ENCODE measurements around the gene ALOX5.

ALOX5 gene

GRCh38 chr10:45456822-45457221 lies 82.8 kb downstream of the ALOX5 start:
- H2AFZ ChIP-seq (ENCODE audit: low read length): no peak overlapping the region

GRCh38 chr10:45457487-45457886 lies 83.5 kb downstream of the ALOX5 start:
- no peaks in the 10 kb centered on the region for H4K20me1 ChIP-seq (ENCODE audit: insufficient read depth, low read length, poor library complexity, severe bottlenecking)
- no peaks in the 10 kb centered on the region for H3K27me3 ChIP-seq (ENCODE audit: insufficient read depth, low read length, poor library complexity, severe bottlenecking)
- peaks cover 14% of the 10 kb centered on the region; the same call in 1 of the 2 replicates for H3K36me3 ChIP-seq (ENCODE audit: insufficient read depth, low read length)
- no peaks in the 10 kb centered on the region for H3F3A ChIP-seq (ENCODE audit: low read depth)
- H3K4me3 ChIP-seq (ENCODE audit: low read length, poor library complexity, severe bottlenecking): no peak overlapping the region
- no peaks in the 10 kb centered on the region for H3K79me2 ChIP-seq (ENCODE audit: insufficient read depth, low read length)
- H3K4me1 ChIP-seq (ENCODE audit: insufficient read depth, low read length, poor library complexity, severe bottlenecking): no peaks in the 10 kb centered on the region
- no peak overlapping the region for H3K4me2 ChIP-seq (ENCODE audit: low read depth, low read length, poor library complexity, severe bottlenecking)
- no peak for TF ChIP-seq EZH2phosphoT487 (IDR thresholded peaks at IDR 0.05; ENCODE audit: borderline replicate concordance)
- no peak for TF ChIP-seq CTCF (conservative IDR thresholded peaks at IDR 0.05; ENCODE audit: low read length)
- no peak overlapping the region for H3K9ac ChIP-seq (ENCODE audit: low read depth, low read length, poor library complexity, severe bottlenecking)
- H3K9me2 ChIP-seq (replicated peaks; ENCODE audit: low read depth, low read length): no peaks in the 10 kb centered on the region
- no peak overlapping the region for H2AFZ ChIP-seq (ENCODE audit: low read length)
- H3K9me3 ChIP-seq (ENCODE audit: insufficient read depth, low read depth, low read length): no peaks in the 10 kb centered on the region

More at GRCh38 chr10:45456822-45457221, 82.8 kb downstream of the ALOX5 start:
- H3F3A ChIP-seq (ENCODE audit: low read depth): no peaks in the 10 kb centered on the region
- no peaks in the 10 kb centered on the region for H3K27me3 ChIP-seq (ENCODE audit: insufficient read depth, low read length, poor library complexity, severe bottlenecking)
- no peak overlapping the region for H3K4me3 ChIP-seq (ENCODE audit: low read length, poor library complexity, severe bottlenecking)
- no peak overlapping the region for H3K9ac ChIP-seq (ENCODE audit: low read depth, low read length, poor library complexity, severe bottlenecking)
- peaks cover 14% of the 10 kb centered on the region; the same call in 1 of the 2 replicates for H3K36me3 ChIP-seq (ENCODE audit: insufficient read depth, low read length)
- no peaks in the 10 kb centered on the region for H3K9me2 ChIP-seq (replicated peaks; ENCODE audit: low read depth, low read length)
- no peaks in the 10 kb centered on the region for H4K20me1 ChIP-seq (ENCODE audit: insufficient read depth, low read length, poor library complexity, severe bottlenecking)
- no peaks in the 10 kb centered on the region for H3K9me3 ChIP-seq (ENCODE audit: insufficient read depth, low read depth, low read length)
- no peaks in the 10 kb centered on the region for H3K4me1 ChIP-seq (ENCODE audit: insufficient read depth, low read length, poor library complexity, severe bottlenecking)
- H3K4me2 ChIP-seq (ENCODE audit: low read depth, low read length, poor library complexity, severe bottlenecking): no peak overlapping the region
- TF ChIP-seq CTCF (conservative IDR thresholded peaks at IDR 0.05; ENCODE audit: low read length) (no peak), EZH2phosphoT487 (IDR thresholded peaks at IDR 0.05; ENCODE audit: borderline replicate concordance) (no peak)
- H3K79me2 ChIP-seq (ENCODE audit: insufficient read depth, low read length): no peaks in the 10 kb centered on the region

GRCh38 chr10:45460235-45460878 lies 86.3 kb downstream of the ALOX5 start:
- no peak for TF ChIP-seq CTCF (conservative IDR thresholded peaks at IDR 0.05; ENCODE audit: low read length)
- TF ChIP-seq EZH2phosphoT487 (IDR thresholded peaks at IDR 0.05; ENCODE audit: borderline replicate concordance): no peak
- H2AFZ ChIP-seq (ENCODE audit: low read length): no peak overlapping the region
- H3K9me3 ChIP-seq (ENCODE audit: insufficient read depth, low read depth, low read length): no peaks in the 10 kb centered on the region
- H3F3A ChIP-seq (ENCODE audit: low read depth): no peaks in the 10 kb centered on the region
- no peaks in the 10 kb centered on the region for H3K4me1 ChIP-seq (ENCODE audit: insufficient read depth, low read length, poor library complexity, severe bottlenecking)
- H3K27me3 ChIP-seq (ENCODE audit: insufficient read depth, low read length, poor library complexity, severe bottlenecking): no peaks in the 10 kb centered on the region
- no peaks in the 10 kb centered on the region for H3K9me2 ChIP-seq (replicated peaks; ENCODE audit: low read depth, low read length)
- no peaks in the 10 kb centered on the region for H3K79me2 ChIP-seq (ENCODE audit: insufficient read depth, low read length)
- H3K9ac ChIP-seq (ENCODE audit: low read depth, low read length, poor library complexity, severe bottlenecking): no peak overlapping the region
- H3K36me3 ChIP-seq (ENCODE audit: insufficient read depth, low read length): peaks cover 14% of the 10 kb centered on the region; the same call in 1 of the 2 replicates
- no peak overlapping the region for H3K4me2 ChIP-seq (ENCODE audit: low read depth, low read length, poor library complexity, severe bottlenecking)
- no peak overlapping the region for H3K4me3 ChIP-seq (ENCODE audit: low read length, poor library complexity, severe bottlenecking)
- H4K20me1 ChIP-seq (ENCODE audit: insufficient read depth, low read length, poor library complexity, severe bottlenecking): no peaks in the 10 kb centered on the region
